ENCODE data around the gene PDGFRB. TPM values are rescaled to one million over a fixed set of nuclear protein-coding genes. Genes with fewer than 3 reads are reported as not detected.

PDGFRB gene
- polyA plus RNA-seq, 1 donor: 18.6 TPM

DNA sequence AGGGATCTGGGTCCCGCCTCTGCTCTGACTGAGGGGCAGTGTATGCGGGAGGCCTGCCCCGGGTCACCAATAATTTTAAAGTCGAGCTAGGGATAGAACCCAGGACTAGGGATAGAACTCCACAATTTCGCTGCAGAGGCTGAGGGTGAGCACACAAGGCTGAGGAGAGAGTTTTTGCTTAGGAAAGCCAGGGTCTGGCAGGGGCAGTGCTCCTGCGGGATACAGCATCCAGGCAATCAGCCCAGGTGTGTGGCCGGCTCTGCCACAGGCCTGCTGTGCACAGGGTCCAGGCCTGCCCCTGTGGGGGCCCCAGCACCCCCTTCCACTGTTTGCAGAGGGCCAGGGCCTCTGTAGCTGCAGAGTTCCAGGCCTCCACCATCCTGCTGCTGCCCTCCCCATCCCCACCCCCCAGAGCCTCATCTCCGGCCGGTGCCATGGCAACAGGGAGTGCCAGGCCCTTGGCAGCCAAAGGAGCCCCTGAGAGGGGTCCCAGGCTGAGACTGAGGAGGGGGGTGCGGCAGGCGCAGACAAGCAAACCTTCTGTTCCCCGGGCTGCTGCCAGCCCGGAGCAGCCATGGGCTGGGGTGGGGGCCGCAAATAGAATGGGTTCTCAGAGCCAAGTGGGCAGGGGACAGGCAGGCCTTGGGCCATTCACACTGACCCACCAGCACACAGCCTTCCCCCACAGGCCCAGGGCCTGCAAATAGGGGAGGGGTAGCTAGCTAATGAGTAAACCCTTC lies 8.6 kb downstream of the PDGFRB start:
- H3K27me3 ChIP-seq (ENCODE audit: control insufficient read depth, insufficient read depth, low read length): no peaks in the 10 kb centered on the region
- DNase-seq: no peak
- H3K4me3 ChIP-seq (ENCODE audit: low read length): no peak overlapping the region
- peaks cover 25% of the 10 kb centered on the region for H3K4me1 ChIP-seq (ENCODE audit: control insufficient read depth, insufficient read depth, low read length)
- WGBS (ENCODE audit: insufficient coverage, low lambda C conversion rate): no CpG with 5 or more reads among the region's 14 CpGs
- H3K36me3 ChIP-seq (ENCODE audit: control insufficient read depth, insufficient read depth, low read length): no peaks in the 10 kb centered on the region
- H3K9me3 ChIP-seq (ENCODE audit: control insufficient read depth, low read depth, low read length): no peaks in the 10 kb centered on the region
- H3K27ac ChIP-seq (ENCODE audit: low read length): no peak overlapping the region

DNA sequence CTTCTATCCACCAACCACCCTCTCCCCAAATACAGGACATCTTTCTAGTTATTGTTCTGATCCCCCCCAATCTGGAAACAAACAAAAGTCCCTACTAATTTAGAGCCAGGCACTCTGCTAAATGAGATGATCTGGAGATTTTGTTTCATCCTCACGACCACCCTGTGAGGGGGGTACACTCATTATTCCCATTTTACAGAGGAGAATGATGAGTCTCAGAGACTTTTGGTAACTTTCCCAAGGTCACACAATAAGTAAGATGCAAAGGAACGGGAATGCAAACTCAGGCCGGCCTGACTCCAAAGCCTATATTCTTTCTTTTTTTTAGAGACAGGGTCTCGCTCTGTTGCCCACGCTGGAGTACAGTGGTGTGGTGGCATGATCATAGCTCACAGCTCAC lies 9.4 kb downstream of the PDGFRB start:
- Histone ChIP-seq H3K36me3 (ENCODE audit: control insufficient read depth, insufficient read depth, low read length) (no peaks in the 10 kb centered on the region), H3K9me3 (ENCODE audit: control insufficient read depth, low read depth, low read length) (no peaks in the 10 kb centered on the region), H3K27ac (ENCODE audit: low read length) (no peak overlapping the region), H3K4me1 (ENCODE audit: control insufficient read depth, insufficient read depth, low read length) (peaks cover 33% of the 10 kb centered on the region), H3K27me3 (ENCODE audit: control insufficient read depth, insufficient read depth, low read length) (no peaks in the 10 kb centered on the region), H3K4me3 (ENCODE audit: low read length) (no peak overlapping the region)
- DNase-seq: no peak
- no CpG with 5 or more reads among the region's 5 CpGs for WGBS (ENCODE audit: insufficient coverage, low lambda C conversion rate)

DNA sequence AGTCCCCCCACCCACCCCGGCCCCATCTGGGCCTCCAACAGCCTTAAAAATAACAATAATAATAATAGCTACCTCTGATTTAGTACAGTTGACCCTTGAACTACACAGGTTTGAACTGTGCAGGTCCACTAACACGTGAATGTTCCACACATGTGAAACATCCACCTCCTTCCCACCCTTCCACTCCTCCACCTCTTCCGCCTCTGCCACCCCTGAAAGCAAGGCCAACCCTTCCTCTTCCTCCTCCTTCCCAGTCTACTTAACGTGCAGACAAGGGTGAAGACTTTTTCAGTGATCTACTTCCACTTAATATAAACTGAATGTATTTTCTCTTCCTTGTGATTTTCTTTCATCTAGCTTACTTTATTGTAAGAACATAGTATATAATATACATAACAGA lies 10.8 kb downstream of the PDGFRB start:
- Histone ChIP-seq H3K4me1 (ENCODE audit: control insufficient read depth, insufficient read depth, low read length) (peaks cover 43% of the 10 kb centered on the region), H3K9me3 (ENCODE audit: control insufficient read depth, low read depth, low read length) (no peaks in the 10 kb centered on the region), H3K27me3 (ENCODE audit: control insufficient read depth, insufficient read depth, low read length) (no peaks in the 10 kb centered on the region), H3K4me3 (ENCODE audit: low read length) (no peak overlapping the region), H3K27ac (ENCODE audit: low read length) (peak overlapping the region; percentile 59), H3K36me3 (ENCODE audit: control insufficient read depth, insufficient read depth, low read length) (no peaks in the 10 kb centered on the region)
- 90% methylated on average over 2 of the region's 4 CpGs for WGBS (ENCODE audit: insufficient coverage, low lambda C conversion rate)
- no peak for DNase-seq

DNA sequence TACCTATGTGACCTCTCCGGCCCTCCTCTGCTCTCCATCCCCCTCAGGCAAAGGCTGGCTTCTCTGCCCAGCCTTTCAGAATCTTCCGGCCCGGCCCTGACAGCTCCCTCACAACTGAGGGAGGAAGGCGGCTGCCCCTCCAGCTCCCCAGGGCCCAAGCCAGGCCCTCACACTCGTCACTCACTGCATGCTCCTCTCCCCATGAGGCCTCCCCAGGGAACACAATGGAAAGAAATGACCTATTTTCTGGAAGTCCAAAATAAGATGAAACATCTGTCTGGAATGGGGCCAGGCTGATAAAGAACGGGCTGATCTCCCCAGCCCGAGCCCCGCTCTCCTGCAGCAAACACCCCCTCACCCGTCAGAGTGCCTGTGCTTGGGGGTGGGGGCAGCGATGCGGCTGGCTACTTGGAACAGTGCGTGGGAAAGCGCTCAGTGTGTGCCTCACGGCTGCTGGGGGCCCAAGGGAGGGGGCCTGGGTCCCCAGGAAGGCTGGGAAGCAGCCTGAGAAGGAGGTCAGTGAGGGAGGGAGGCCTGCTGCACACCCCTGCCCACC lies 11.3 kb downstream of the PDGFRB start:
- Histone ChIP-seq H3K27ac (ENCODE audit: low read length) (peak overlapping the region; percentile 59), H3K27me3 (ENCODE audit: control insufficient read depth, insufficient read depth, low read length) (no peaks in the 10 kb centered on the region), H3K4me3 (ENCODE audit: low read length) (no peak overlapping the region), H3K4me1 (ENCODE audit: control insufficient read depth, insufficient read depth, low read length) (peaks cover 44% of the 10 kb centered on the region), H3K36me3 (ENCODE audit: control insufficient read depth, insufficient read depth, low read length) (no peaks in the 10 kb centered on the region), H3K9me3 (ENCODE audit: control insufficient read depth, low read depth, low read length) (no peaks in the 10 kb centered on the region)
- no CpG with 5 or more reads among the region's 14 CpGs for WGBS (ENCODE audit: insufficient coverage, low lambda C conversion rate)
- peak in 1 of 2 donors; percentile 37 for DNase-seq

DNA sequence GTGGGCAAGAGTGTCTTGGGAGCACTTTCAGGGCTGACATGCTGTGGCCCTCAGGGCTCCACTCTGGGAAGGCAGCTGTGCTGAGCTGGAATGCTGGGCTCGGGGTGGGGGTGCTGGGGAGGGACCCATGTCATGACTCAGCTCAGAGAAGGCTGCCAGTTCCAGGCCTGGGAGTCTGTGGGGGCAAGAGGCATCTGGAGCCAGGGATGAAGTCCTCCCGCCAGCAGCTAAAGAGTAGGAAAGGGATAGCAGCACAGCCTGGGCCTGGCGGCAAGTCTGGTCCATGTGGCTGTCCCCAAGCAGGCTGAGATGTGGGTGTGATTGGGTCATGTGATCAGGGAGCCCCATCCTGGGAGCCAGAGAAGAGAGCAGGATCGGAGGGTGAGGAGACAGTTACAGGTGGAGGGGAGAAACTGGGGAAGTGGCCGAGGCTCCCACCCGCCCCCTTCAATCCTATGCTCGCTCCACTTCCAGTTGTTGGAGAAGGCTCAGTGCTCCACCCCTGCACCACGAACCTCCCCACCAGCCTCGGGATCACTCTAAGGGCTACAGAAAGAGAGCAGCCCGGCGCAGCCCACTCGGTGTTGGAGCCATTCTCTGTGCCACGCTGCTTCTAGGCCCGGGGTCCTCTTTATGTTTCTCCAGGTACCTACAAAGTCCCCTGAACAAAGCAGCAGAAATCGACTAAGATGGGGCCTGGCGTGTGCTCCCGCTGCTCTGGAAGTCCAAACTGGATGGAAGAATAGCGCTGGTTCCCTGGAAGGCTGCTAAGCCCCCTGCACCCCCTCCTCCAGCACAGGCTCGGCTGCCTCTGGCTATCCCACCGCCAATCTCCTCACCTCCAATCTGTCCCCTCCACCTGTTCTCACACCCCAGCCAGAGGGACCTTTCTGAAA lies 12.0 kb downstream of the PDGFRB start:
- H3K4me1 ChIP-seq (ENCODE audit: control insufficient read depth, insufficient read depth, low read length): peaks cover 51% of the 10 kb centered on the region
- no peaks in the 10 kb centered on the region for H3K27me3 ChIP-seq (ENCODE audit: control insufficient read depth, insufficient read depth, low read length)

DNA sequence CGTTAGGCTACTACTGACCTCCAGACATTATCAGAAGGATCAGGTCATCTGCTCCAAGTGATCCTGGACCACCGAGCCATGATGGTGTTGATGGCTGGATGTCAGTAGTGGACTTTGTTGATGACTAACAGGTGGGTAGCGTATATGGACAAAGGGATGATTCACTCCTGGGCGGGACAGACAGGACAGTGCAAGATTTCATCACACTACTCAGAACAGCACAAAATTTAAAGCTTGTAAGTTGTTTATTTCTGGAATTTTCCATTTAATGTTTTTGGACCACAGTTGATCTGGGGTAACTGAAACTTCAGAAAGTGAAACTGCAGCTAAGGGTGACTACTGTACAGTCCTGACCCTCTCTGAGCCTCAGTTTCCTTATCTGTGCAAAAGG lies 12.7 kb downstream of the PDGFRB start:
- DNase-seq: peak in 1 of 2 donors; percentile 47
- H3K36me3 ChIP-seq (ENCODE audit: control insufficient read depth, insufficient read depth, low read length): no peaks in the 10 kb centered on the region
- peaks cover 58% of the 10 kb centered on the region for H3K4me1 ChIP-seq (ENCODE audit: control insufficient read depth, insufficient read depth, low read length)
- no peaks in the 10 kb centered on the region for H3K27me3 ChIP-seq (ENCODE audit: control insufficient read depth, insufficient read depth, low read length)
- peak overlapping the region; percentile 59 for H3K27ac ChIP-seq (ENCODE audit: low read length)
- H3K4me3 ChIP-seq (ENCODE audit: low read length): no peak overlapping the region
- H3K9me3 ChIP-seq (ENCODE audit: control insufficient read depth, low read depth, low read length): no peaks in the 10 kb centered on the region
- WGBS (ENCODE audit: insufficient coverage, low lambda C conversion rate): no CpG with 5 or more reads among the region's 4 CpGs

More for the DNA sequence above, 12.0 kb downstream of the PDGFRB start:
- peak in 1 of 2 donors; percentile 44 for DNase-seq
- no CpG with 5 or more reads among the region's 20 CpGs for WGBS (ENCODE audit: insufficient coverage, low lambda C conversion rate)
- Histone ChIP-seq H3K27ac (ENCODE audit: low read length) (peak overlapping the region; percentile 59), H3K9me3 (ENCODE audit: control insufficient read depth, low read depth, low read length) (no peaks in the 10 kb centered on the region), H3K36me3 (ENCODE audit: control insufficient read depth, insufficient read depth, low read length) (no peaks in the 10 kb centered on the region), H3K4me3 (ENCODE audit: low read length) (no peak overlapping the region)

DNA sequence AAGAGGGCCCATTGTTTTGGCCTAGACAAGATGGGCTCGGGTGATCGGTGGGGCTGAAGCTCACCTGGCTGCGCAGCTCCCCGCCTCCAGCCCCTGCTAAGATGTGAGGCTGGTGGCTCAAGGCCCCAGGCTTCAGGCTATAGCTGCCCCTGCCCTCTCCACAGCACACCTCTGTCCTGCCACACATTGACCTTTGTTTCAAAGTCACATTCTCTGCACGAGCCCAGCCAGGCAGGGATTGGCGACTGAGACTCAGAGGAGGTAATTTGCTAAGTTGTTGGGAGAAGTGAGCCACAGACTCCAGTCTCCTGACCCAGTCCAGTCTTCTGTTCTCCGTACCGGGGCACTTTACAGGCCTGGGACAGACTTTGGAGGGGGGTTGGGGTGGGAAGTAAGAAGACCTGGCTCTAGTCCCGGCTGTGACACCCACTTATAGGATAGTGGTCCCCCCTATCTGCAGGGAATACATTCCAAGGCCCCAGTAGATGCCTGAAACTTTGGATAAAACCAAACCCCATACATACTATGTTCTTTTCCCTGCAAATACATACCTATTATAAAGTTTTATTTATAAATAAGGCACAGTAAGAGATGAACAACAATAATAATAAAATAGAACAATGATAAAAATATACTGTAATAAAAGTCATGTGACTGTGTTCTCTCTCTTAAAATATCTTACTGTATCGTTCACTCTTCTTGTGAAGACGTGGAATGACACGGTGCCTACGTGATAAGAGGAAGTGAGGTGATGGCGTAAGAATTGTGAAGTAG lies 13.3 kb downstream of the PDGFRB start:
- peak in 1 of 2 donors; percentile 66 for DNase-seq
- no CpG with 5 or more reads among the region's 14 CpGs for whole genome bisulfite sequencing (ENCODE audit: insufficient coverage, low lambda C conversion rate)
- Histone ChIP-seq H3K36me3 (ENCODE audit: control insufficient read depth, insufficient read depth, low read length) (no peaks in the 10 kb centered on the region), H3K27me3 (ENCODE audit: control insufficient read depth, insufficient read depth, low read length) (no peaks in the 10 kb centered on the region), H3K4me3 (ENCODE audit: low read length) (no peak overlapping the region), H3K4me1 (ENCODE audit: control insufficient read depth, insufficient read depth, low read length) (peaks cover 63% of the 10 kb centered on the region), H3K27ac (ENCODE audit: low read length) (peak overlapping the region; percentile 37), H3K9me3 (ENCODE audit: control insufficient read depth, low read depth, low read length) (no peaks in the 10 kb centered on the region)

DNA sequence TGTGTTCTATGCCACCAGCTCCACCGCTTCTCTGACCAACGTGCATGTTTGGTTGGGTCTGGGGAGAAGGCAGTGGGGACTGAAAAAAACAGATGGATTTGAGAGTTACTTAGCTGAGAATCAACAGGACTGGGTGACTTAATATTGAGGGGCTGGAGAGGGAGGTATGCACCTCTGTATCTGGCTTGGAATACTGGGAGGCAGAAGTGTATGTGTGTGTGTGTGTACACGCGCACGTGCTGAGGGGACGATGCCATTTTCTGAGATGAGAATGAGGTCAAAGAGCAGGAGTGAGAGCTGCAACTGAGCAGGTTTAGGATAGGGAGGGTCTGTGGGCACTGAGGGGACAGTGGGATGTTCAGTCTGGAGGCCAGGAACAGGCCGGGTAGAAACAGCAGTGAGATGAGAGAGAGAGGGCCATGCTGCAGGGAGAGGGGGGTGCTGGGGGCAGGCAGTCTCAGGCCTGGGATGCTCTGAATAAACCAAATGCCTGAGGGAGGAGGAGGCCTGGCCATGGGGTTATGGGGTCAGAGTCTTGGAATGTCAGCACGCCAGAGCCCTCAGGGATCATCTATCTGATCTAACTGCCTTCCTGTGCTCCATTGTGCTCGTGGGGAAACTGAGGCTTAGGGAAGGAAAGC lies 14.0 kb downstream of the PDGFRB start:
- no peak for DNase-seq
- Histone ChIP-seq H3K9me3 (ENCODE audit: control insufficient read depth, low read depth, low read length) (no peaks in the 10 kb centered on the region), H3K27me3 (ENCODE audit: control insufficient read depth, insufficient read depth, low read length) (no peaks in the 10 kb centered on the region), H3K4me1 (ENCODE audit: control insufficient read depth, insufficient read depth, low read length) (peaks cover 67% of the 10 kb centered on the region), H3K36me3 (ENCODE audit: control insufficient read depth, insufficient read depth, low read length) (no peaks in the 10 kb centered on the region), H3K27ac (ENCODE audit: low read length) (peak overlapping the region; percentile 58), H3K4me3 (ENCODE audit: low read length) (no peak overlapping the region)
- WGBS (ENCODE audit: insufficient coverage, low lambda C conversion rate): 90% methylated on average over 2 of the region's 9 CpGs

DNA sequence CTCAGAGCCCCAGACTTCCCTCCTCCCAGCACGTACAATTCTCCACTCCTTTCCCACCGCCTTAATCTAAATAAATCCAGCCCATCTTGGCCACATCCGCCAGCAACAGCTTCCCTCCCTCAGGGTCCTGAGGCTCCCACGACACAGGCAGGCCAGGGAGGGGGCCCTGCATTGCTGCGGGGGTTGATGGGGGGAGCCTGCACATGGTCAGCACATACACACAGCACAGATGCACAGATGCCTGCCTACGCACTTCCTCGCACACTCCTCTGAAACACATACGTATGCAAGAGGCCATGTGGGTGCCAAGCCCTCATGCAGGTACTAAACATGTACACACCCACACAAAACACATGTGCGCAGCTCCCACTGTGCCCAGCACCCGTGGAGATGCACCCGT lies 14.8 kb downstream of the PDGFRB start:
- peak overlapping the region; percentile 76 for H3K27ac ChIP-seq (ENCODE audit: low read length)
- H3K4me3 ChIP-seq (ENCODE audit: low read length): no peak overlapping the region
- H3K27me3 ChIP-seq (ENCODE audit: control insufficient read depth, insufficient read depth, low read length): no peaks in the 10 kb centered on the region
- DNase-seq: peak; percentile 51 to 60
- H3K36me3 ChIP-seq (ENCODE audit: control insufficient read depth, insufficient read depth, low read length): no peaks in the 10 kb centered on the region
- no peaks in the 10 kb centered on the region for H3K9me3 ChIP-seq (ENCODE audit: control insufficient read depth, low read depth, low read length)
- no CpG with 5 or more reads among the region's 11 CpGs for WGBS (ENCODE audit: insufficient coverage, low lambda C conversion rate)
- H3K4me1 ChIP-seq (ENCODE audit: control insufficient read depth, insufficient read depth, low read length): peaks cover 67% of the 10 kb centered on the region
